ENCODE measurements around the gene RCOR1.

- TF ChIP-seq, protein P1, sequence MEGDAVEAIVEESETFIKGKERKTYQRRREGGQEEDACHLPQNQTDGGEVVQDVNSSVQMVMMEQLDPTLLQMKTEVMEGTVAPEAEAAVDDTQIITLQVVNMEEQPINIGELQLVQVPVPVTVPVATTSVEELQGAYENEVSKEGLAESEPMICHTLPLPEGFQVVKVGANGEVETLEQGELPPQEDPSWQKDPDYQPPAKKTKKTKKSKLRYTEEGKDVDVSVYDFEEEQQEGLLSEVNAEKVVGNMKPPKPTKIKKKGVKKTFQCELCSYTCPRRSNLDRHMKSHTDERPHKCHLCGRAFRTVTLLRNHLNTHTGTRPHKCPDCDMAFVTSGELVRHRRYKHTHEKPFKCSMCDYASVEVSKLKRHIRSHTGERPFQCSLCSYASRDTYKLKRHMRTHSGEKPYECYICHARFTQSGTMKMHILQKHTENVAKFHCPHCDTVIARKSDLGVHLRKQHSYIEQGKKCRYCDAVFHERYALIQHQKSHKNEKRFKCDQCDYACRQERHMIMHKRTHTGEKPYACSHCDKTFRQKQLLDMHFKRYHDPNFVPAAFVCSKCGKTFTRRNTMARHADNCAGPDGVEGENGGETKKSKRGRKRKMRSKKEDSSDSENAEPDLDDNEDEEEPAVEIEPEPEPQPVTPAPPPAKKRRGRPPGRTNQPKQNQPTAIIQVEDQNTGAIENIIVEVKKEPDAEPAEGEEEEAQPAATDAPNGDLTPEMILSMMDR (IDR thresholded peaks at IDR 0.05; ENCODE audit: poor library complexity, severe bottlenecking) = no peak
- TF ChIP-seq MXI1 (conservative IDR thresholded peaks at IDR 0.05; ENCODE audit: poor library complexity, severe bottlenecking) (no peak), EP300 (conservative IDR thresholded peaks at IDR 0.05; ENCODE audit: poor library complexity, severe bottlenecking) (no peak), POLR2AphosphoS5 (IDR thresholded peaks at IDR 0.05) (no peak), TAF1 (IDR thresholded peaks at IDR 0.05; ENCODE audit: low read depth) (no peak), EZH2 (IDR thresholded peaks at IDR 0.05; ENCODE audit: borderline replicate concordance, insufficient read depth, low read length, poor library complexity, severe bottlenecking) (no peak), SMC3 (conservative IDR thresholded peaks at IDR 0.05; ENCODE audit: poor library complexity) (no peak)
These were observed 79.0 kb downstream of the RCOR1 start for GRCh38 chr14:102671410-102671809.

All from neural cell (in vitro differentiated cells).